ENCODE measurements around the gene LNP1.

DNA sequence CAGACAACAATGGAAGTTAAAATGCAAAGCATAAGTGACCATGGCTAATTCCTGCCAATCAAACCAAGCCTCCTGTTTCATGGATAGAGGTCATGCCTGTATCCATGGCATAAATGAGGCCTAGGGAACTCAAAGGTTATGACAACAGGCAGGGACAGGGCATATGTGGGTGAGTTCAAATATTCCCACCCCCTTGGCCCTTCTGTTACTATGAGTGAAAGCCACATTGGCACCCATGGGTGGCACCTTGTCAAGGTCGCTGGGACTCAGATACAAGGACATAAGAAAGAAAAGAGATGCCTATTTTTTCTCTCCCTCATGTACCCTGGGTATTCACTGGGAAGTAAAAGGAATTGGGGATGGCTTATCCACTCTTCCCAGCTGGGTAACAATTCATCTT is 65.8 kb downstream of the LNP1 start:
- TF ChIP-seq, protein P1, sequence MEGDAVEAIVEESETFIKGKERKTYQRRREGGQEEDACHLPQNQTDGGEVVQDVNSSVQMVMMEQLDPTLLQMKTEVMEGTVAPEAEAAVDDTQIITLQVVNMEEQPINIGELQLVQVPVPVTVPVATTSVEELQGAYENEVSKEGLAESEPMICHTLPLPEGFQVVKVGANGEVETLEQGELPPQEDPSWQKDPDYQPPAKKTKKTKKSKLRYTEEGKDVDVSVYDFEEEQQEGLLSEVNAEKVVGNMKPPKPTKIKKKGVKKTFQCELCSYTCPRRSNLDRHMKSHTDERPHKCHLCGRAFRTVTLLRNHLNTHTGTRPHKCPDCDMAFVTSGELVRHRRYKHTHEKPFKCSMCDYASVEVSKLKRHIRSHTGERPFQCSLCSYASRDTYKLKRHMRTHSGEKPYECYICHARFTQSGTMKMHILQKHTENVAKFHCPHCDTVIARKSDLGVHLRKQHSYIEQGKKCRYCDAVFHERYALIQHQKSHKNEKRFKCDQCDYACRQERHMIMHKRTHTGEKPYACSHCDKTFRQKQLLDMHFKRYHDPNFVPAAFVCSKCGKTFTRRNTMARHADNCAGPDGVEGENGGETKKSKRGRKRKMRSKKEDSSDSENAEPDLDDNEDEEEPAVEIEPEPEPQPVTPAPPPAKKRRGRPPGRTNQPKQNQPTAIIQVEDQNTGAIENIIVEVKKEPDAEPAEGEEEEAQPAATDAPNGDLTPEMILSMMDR (IDR thresholded peaks at IDR 0.05; ENCODE audit: insufficient read depth, low read length), result no peak
- no peak for TF ChIP-seq GABPA (IDR thresholded peaks at IDR 0.05; ENCODE audit: low read depth)
- TF ChIP-seq, protein P2, sequence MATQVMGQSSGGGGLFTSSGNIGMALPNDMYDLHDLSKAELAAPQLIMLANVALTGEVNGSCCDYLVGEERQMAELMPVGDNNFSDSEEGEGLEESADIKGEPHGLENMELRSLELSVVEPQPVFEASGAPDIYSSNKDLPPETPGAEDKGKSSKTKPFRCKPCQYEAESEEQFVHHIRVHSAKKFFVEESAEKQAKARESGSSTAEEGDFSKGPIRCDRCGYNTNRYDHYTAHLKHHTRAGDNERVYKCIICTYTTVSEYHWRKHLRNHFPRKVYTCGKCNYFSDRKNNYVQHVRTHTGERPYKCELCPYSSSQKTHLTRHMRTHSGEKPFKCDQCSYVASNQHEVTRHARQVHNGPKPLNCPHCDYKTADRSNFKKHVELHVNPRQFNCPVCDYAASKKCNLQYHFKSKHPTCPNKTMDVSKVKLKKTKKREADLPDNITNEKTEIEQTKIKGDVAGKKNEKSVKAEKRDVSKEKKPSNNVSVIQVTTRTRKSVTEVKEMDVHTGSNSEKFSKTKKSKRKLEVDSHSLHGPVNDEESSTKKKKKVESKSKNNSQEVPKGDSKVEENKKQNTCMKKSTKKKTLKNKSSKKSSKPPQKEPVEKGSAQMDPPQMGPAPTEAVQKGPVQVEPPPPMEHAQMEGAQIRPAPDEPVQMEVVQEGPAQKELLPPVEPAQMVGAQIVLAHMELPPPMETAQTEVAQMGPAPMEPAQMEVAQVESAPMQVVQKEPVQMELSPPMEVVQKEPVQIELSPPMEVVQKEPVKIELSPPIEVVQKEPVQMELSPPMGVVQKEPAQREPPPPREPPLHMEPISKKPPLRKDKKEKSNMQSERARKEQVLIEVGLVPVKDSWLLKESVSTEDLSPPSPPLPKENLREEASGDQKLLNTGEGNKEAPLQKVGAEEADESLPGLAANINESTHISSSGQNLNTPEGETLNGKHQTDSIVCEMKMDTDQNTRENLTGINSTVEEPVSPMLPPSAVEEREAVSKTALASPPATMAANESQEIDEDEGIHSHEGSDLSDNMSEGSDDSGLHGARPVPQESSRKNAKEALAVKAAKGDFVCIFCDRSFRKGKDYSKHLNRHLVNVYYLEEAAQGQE (IDR thresholded peaks at IDR 0.05; ENCODE audit: insufficient replicate concordance, low read depth), result no peak

Data from HL-60 (cell line).